PC-9 (cell line): ENCODE measurements around the gene BLM.

Experiments used
- CTCF ChIP-seq: fragments of 200-600 bp; sonication (generic); conservative IDR thresholded peaks from 2 replicates; pipeline ENCODE4 v1.6.1; 2017; ENCODE audit warnings: mixed run types, antibody characterized with exemption, mild to moderate bottlenecking, moderate library complexity
- EZH2 ChIP-seq: fragments of 200-600 bp; sonication (generic); IDR thresholded peaks from 2 replicates; pipeline ENCODE4 v1.8.0; 2017; ENCODE audit warnings: antibody characterized with exemption, low read depth

GRCh38 chr15:90838544-90838943 is 121.4 kb downstream of the BLM start:
- TF ChIP-seq EZH2 (no peak), CTCF (no peak)
